ENCODE measurements around the gene PLCL2.

The PLCL2 gene

DNA sequence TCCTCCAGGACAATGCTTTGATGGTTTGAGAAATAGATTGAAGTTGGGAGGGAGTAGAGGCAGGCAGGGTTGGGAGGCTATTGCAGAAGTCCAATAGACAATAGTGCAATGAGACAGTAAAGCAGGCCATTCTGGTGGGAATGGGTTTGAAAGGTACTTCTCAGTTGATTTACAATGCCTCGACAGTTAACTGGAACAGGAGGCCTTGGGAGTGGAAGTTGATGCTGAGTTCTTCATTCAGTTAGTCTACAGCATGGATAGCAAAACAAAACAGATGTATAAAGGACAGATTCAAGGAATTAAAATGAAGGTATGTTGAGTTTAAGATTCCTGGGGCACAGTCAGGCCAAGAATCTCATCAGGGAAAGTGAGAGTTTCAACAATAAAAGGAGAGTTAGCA is 6.8 kb upstream of the PLCL2 start:
- TF ChIP-seq POLR2A (IDR thresholded peaks at IDR 0.05; ENCODE audit: extremely low read depth, insufficient read length): no peak
- TF ChIP-seq CTCF (IDR thresholded peaks at IDR 0.05; ENCODE audit: low read depth, low read length): no peak
- no peak for TF ChIP-seq MYC (IDR thresholded peaks at IDR 0.05; ENCODE audit: low read depth, low read length)
- TF ChIP-seq MAX (IDR thresholded peaks at IDR 0.05; ENCODE audit: low read depth, low read length): no peak
- DNase-seq (ENCODE audit: low read depth): no peak
- no peak overlapping the region for H3K4me3 ChIP-seq (ENCODE audit: low read depth, low read length)

DNA sequence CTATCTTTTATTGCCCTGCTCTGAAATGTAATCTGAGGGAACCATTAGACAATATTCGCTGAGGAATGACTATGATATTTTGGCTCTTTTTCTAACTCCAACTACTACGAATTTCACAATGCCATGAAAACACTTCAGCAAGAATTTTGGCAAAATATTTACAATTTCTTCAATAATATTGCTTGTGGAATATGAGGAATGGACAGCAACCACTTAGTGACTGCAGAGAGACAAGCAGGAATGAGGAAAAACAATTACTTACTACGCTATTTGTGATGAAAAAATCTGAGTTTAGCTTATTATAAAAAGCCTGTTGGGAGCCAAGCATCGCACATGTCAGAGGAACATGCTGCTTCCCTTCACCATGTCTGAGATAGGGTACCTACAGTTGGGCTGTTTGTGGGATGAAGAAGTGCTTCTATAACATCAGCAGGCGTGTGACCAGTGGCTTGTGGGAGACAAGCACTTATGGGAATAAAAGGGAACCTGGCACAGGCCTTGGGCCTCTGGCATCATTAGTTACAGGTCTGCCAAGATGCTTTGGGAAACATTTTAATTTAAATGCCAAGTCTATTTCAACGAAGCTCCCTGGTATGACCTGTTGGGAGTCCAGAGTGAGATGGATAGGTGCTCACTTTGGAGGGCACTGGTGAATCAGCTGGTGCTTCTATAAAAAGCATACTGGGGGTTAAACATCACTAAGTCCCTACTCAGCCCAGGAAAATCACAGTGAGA is 2.7 kb upstream of the PLCL2 start:
- TF ChIP-seq MYC (IDR thresholded peaks at IDR 0.05; ENCODE audit: low read depth, low read length): no peak
- TF ChIP-seq POLR2A (IDR thresholded peaks at IDR 0.05; ENCODE audit: extremely low read depth, insufficient read length): no peak
- no peak for TF ChIP-seq CTCF (IDR thresholded peaks at IDR 0.05; ENCODE audit: low read depth, low read length)
- TF ChIP-seq MAX (IDR thresholded peaks at IDR 0.05; ENCODE audit: low read depth, low read length): no peak
- no peak overlapping the region for H3K4me3 ChIP-seq (ENCODE audit: low read depth, low read length)
- DNase-seq (ENCODE audit: low read depth): no peak

GRCh38 chr3:16883057-16883722 is 1.6 kb upstream of the PLCL2 start:
- no peak for DNase-seq (ENCODE audit: low read depth)
- H3K4me3 ChIP-seq (ENCODE audit: low read depth, low read length): no peak overlapping the region
- TF ChIP-seq POLR2A (IDR thresholded peaks at IDR 0.05; ENCODE audit: extremely low read depth, insufficient read length) (no peak), MYC (IDR thresholded peaks at IDR 0.05; ENCODE audit: low read depth, low read length) (no peak), MAX (IDR thresholded peaks at IDR 0.05; ENCODE audit: low read depth, low read length) (no peak), CTCF (IDR thresholded peaks at IDR 0.05; ENCODE audit: low read depth, low read length) (no peak)

- DNase-seq (ENCODE audit: low read depth): no peak
- no peak for TF ChIP-seq MAX (IDR thresholded peaks at IDR 0.05; ENCODE audit: low read depth, low read length)
- no peak for TF ChIP-seq MYC (IDR thresholded peaks at IDR 0.05; ENCODE audit: low read depth, low read length)
- TF ChIP-seq POLR2A (IDR thresholded peaks at IDR 0.05; ENCODE audit: extremely low read depth, insufficient read length): no peak
- no peak for TF ChIP-seq CTCF (IDR thresholded peaks at IDR 0.05; ENCODE audit: low read depth, low read length)
- no peak overlapping the region for H3K4me3 ChIP-seq (ENCODE audit: low read depth, low read length)
Measured at GRCh38 chr3:16883723-16884083, 1.1 kb upstream of the PLCL2 start.

DNA sequence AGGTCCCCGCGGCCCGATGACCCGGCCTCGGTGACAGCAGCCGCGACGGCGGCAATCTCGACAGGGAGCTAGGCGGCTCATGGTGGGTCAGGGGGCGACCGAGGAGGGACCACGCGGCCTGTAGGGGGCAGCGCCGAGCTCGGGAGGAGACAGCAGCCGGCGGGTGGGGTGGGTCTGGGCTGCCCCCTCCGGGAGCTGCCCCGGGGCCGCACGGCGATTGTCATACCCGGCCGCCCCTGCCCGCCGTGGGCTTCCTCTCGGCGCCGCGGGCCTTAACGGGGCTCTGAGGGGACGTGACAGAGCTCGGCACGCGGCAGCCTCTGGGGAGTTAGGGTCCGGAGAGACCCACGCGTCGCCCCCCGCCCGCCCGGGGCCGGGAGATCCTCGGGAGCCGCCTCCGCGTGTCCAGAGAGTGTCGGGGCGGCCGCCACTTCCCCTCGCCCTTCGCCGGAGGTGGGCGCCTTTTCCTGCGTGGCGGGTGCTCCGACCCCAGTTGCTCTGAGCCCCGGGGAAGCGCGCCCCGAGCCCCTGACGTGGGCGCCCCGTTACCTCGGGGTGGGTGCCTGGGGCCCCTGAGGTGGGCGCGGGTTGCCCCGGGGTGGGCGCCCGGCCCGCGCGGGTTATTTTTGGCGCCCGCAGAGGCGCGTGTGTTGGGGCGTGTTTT is 539 bp upstream of the PLCL2 start:
- peak overlapping the region; percentile 40 for H3K4me3 ChIP-seq (ENCODE audit: low read depth, low read length)
- DNase-seq (ENCODE audit: low read depth): peak; percentile 28
- TF ChIP-seq MAX (IDR thresholded peaks at IDR 0.05; ENCODE audit: low read depth, low read length): no peak
- TF ChIP-seq CTCF (IDR thresholded peaks at IDR 0.05; ENCODE audit: low read depth, low read length): no peak
- no peak for TF ChIP-seq POLR2A (IDR thresholded peaks at IDR 0.05; ENCODE audit: extremely low read depth, insufficient read length)

All from NB4 (cell line).